Ovary (tissue), 9 donors: ENCODE data around the gene BMERB1. TPM values are rescaled to one million over a fixed set of nuclear protein-coding genes. Genes with fewer than 3 reads are reported as not detected.

Experiments used
- DNase-seq, 5 donors: peaks; one replicate each; pipeline ENCODE4 v3.0.0-alpha.2; 2019 to 2020
- H3K27ac ChIP-seq, 2 donors: fragments of 200-600 bp; one replicate each; pipeline versions ENCODE4 v1.5.1 to v1.8.0; 2019 to 2022
- H3K27me3 ChIP-seq: fragments of 200-600 bp; one replicate; pipeline ENCODE4 v1.8.0; 2022
- H3K36me3 ChIP-seq: fragments of 200-600 bp; sonication (generic); one replicate; pipeline ENCODE4 v1.5.1; 2019
- H3K4me1 ChIP-seq: one replicate; pipeline ENCODE4 v1.8.1; 2013; ENCODE audit warnings: mild to moderate bottlenecking, moderate library complexity; ENCODE audit not compliant: insufficient read depth
- H3K4me3 ChIP-seq: fragments of 200-600 bp; sonication (generic); one replicate; pipeline ENCODE4 v1.5.1; 2017
- H3K9me3 ChIP-seq, 2 donors: fragments of 200-600 bp in 1 of 2; sonication (generic) in 1 of 2; one replicate each; pipeline versions ENCODE4 v1.5.1 to v1.8.1; 2013 to 2019; ENCODE audit warnings: mild to moderate bottlenecking in 1 of 2, moderate library complexity in 1 of 2
- EP300 ChIP-seq: sonication (generic); formaldehyde crosslinking; IDR thresholded peaks from one replicate; pipeline ENCODE4 v1.6.1; 2017; ENCODE audit warnings: antibody characterized with exemption
- POLR2A ChIP-seq: fragments of 450-650 bp; IDR thresholded peaks from one replicate; pipeline ENCODE4 v1.6.1; 2017; ENCODE audit warnings: antibody characterized with exemption, mild to moderate bottlenecking, moderate library complexity
- WGBS, 3 donors: extraction: QIAGEN DNeasy Blood & Tissue Kit in 1 of 3; methylation state at CpG; one replicate each; pipeline versions ENCODE4 v1.1.5 to v1.1.7; 2013 to 2017; 5-methylcytosine and 5-hydroxymethylcytosine counted together
- intact Hi-C, 4 donors: fragments of 100-400 bp; cut with DNase I; formaldehyde crosslinking; loops; one replicate each; pipeline versions ENCODE4 v1.11.0 to v1.15.1; 2022 to 2023
- polyA plus RNA-seq, 2 donors: library from polyadenylated mRNA; stranded (reverse); fragments of 200-250 nt in 1 of 2; fragments of 350-450 nt in 1 of 2; fragmentation: Illumina TruSeq in 1 of 2; extraction: RNeasy Lipid Tissue Mini Kit (QIAGEN cat#74804) in 1 of 2; gene quantifications; one replicate each; pipeline ENCODE4 v1.2.3, GENCODE V29; 2013 to 2014
- total RNA-seq, 7 donors: library from RNA; depleted of rRNA in 2 of 7; stranded (reverse); fragments of >200 nt in 2 of 7; fragmentation: NEBNext Ultra II Directional in 3 of 7; extraction: Animal tissue kit (Norgen Biotek cat#: 25700) in 3 of 7; gene quantifications; one replicate each; pipeline versions ENCODE4 v1.1.0 to v1.2.4, GENCODE V29; 2016 to 2023
- TF ChIP-seq, protein P1 (sequence below), 3 donors: fragments of 450-650 bp in 2 of 3; fragments of 200-600 bp in 1 of 3; IDR thresholded peaks; one replicate each; pipeline versions ENCODE4 v1.5.1 to v1.8.0; 2016 to 2022; ENCODE audit warnings: antibody characterized with exemption in 3 of 3, mild to moderate bottlenecking in 1 of 3
- donor health status: DM: no; HTN: no; CAD: no; lungs with moderate emphysema.
- donor health status: DM: no; HTN: no; CAD: no.
- donor health status: Bipolar disorder and iron deficiency.
- donor health status: DM: yes; HTN: yes; CAD: no.
- donor health status: DM: no; HTN: no; CAD: no.
- donor health status: DM: yes; HTN: yes; CAD: no.

Gene BMERB1
- total and polyA plus RNA-seq, 9 donors: 22.6 to 77.5 (median 65.2) TPM

GRCh38 chr16:15506441-15506840 is 72.1 kb downstream of the BMERB1 start:
- intact Hi-C loops: no loop called here
- 85 to 90% (median 87%) methylated on average over 4 of the region's 4 CpGs for WGBS, 3 donors
- Histone ChIP-seq H3K4me1 (peaks cover 2% of the 10 kb centered on the region), H3K9me3 (no peaks in the 10 kb centered on the region), H3K36me3 (no peaks in the 10 kb centered on the region), H3K27ac (no peak overlapping the region), H3K27me3 (no peaks in the 10 kb centered on the region), H3K4me3 (no peak overlapping the region)
- no peak for DNase-seq
- TF ChIP-seq, protein P1, sequence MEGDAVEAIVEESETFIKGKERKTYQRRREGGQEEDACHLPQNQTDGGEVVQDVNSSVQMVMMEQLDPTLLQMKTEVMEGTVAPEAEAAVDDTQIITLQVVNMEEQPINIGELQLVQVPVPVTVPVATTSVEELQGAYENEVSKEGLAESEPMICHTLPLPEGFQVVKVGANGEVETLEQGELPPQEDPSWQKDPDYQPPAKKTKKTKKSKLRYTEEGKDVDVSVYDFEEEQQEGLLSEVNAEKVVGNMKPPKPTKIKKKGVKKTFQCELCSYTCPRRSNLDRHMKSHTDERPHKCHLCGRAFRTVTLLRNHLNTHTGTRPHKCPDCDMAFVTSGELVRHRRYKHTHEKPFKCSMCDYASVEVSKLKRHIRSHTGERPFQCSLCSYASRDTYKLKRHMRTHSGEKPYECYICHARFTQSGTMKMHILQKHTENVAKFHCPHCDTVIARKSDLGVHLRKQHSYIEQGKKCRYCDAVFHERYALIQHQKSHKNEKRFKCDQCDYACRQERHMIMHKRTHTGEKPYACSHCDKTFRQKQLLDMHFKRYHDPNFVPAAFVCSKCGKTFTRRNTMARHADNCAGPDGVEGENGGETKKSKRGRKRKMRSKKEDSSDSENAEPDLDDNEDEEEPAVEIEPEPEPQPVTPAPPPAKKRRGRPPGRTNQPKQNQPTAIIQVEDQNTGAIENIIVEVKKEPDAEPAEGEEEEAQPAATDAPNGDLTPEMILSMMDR (IDR thresholded peaks at IDR 0.05): no peak
- TF ChIP-seq EP300 (no peak), POLR2A (no peak)

DNA sequence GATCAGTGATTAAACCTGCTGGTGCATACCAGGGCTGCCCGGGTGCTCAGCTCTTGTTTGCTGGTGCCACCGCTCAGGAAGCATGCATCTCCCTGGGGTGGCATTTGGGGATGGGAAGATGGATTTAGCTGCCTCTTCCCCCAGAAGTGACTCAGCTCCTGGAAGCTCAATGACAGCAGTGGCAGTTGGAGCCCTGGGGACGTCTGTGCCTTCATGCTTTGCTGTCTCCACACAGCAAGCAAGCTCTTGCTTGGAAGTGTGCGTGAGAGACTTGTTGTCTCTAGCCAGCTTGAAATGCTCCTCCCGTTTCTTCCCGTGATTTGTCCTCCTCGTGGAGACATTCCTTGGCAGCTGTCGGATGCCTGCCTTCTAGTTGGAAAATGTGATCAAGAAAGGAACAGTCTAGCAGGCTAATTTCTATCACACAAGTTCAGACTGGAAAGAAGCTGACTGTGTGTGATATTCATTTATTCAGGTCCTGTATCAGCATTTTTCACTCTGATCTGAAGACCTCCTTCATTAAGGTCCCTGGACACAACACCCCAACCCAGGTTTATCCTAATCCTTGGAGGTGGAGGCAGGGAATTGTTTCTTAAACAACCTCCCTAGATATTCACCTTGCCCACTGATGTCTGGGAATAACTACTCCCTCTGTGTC is 73.0 kb downstream of the BMERB1 start:
- H3K4me3 ChIP-seq: no peak overlapping the region
- whole genome bisulfite sequencing, 3 donors: 47 to 57% (median 47%) methylated on average over 8 of the region's 8 CpGs
- no peaks in the 10 kb centered on the region for H3K27me3 ChIP-seq
- no peaks in the 10 kb centered on the region for H3K9me3 ChIP-seq
- H3K27ac ChIP-seq: no peak overlapping the region
- peaks cover 2% of the 10 kb centered on the region for H3K4me1 ChIP-seq
- intact Hi-C loops: no loop called here
- H3K36me3 ChIP-seq: no peaks in the 10 kb centered on the region
- TF ChIP-seq, protein P1 (IDR thresholded peaks at IDR 0.05): no peak
- TF ChIP-seq EP300 (no peak), POLR2A (no peak)
- no peak for DNase-seq

DNA sequence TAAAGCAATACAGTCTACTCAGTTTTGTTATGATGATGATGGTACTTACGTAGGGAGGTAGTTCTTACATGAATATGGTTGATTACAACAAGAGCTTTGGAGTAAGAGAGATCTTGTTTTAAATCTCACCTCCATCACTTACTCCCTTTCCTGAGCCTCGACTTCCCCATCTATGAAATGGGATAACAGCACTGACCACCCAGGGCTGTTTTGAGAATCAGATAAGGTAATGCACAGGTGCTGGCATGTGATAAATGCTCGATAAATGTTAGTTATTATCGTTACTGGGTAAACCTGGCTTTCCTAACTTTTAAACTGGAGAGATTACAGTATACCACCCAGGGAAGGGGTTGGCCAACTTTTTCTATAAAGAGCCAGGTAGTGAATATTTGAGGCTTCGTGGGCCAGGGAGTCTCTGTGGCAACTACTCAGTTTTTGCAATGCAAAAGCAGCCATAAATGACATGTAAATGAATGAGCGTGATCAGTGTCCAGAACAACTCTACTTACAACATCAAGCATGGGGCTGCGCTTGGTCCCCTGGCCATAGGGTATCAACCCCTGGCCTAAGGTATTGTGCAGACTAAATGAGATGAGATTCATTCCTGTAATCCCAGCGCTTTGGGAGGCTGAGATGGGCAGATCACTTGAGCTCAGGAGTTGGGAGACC is 73.7 kb downstream of the BMERB1 start:
- H3K36me3 ChIP-seq: no peaks in the 10 kb centered on the region
- DNase-seq: no peak
- 92 to 97% (median 93%) methylated on average over 8 of the region's 8 CpGs for WGBS, 3 donors
- intact Hi-C loops: no loop called here
- H3K9me3 ChIP-seq: no peaks in the 10 kb centered on the region
- TF ChIP-seq POLR2A (no peak), EP300 (no peak)
- TF ChIP-seq, protein P1 (IDR thresholded peaks at IDR 0.05): no peak
- no peak overlapping the region for H3K4me3 ChIP-seq
- H3K4me1 ChIP-seq: peaks cover 2% of the 10 kb centered on the region
- no peak overlapping the region for H3K27ac ChIP-seq
- no peaks in the 10 kb centered on the region for H3K27me3 ChIP-seq

DNA sequence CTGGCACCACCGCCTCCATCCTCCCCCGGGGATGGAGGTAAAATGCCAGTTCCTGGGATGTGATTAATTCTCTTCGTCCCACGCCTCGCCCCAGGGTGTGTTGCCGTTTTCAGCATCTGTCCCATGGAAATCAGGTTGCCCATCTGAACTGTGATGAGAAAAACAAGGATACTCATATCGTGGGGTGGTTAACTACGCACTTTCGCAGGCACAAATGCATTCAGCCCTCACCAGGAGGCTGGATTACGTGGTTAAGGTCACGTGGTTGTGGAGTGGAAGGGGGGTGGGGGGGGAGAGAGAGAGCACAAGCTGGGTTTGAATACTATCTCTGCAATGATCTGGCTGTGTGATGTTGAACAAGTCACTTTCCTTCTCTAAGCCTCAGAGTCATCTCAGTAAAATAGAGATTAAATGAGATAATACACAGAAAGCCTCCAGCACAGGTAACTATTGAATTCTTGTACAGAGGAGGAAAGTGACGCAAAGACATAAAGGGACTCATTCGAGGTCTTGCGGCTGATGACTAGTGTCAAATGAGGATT is 74.7 kb downstream of the BMERB1 start:
- Histone ChIP-seq H3K4me1 (peaks cover 2% of the 10 kb centered on the region), H3K27ac (no peak overlapping the region), H3K9me3 (no peaks in the 10 kb centered on the region), H3K4me3 (no peak overlapping the region), H3K27me3 (no peaks in the 10 kb centered on the region), H3K36me3 (no peaks in the 10 kb centered on the region)
- intact Hi-C loops: no loop called here
- TF ChIP-seq EP300: no peak
- TF ChIP-seq, protein P1 (IDR thresholded peaks at IDR 0.05): no peak
- no peak for TF ChIP-seq POLR2A
- 88 to 91% (median 90%) methylated on average over 14 of the region's 14 CpGs for WGBS, 3 donors
- DNase-seq: no peak
